Amniotic epithelial cell (primary cell): ENCODE measurements around the gene TSPYL1.

Experiments used
- DNase-seq: peaks from one replicate; pipeline ENCODE4 v3.0.0-alpha.2; 2010; ENCODE audit warnings: low read depth

Gene TSPYL1

GRCh38 chr6:116258520-116258919 is 21.2 kb downstream of the TSPYL1 start:
- DNase-seq = no peak

- DNase-seq = no peak
Measured at GRCh38 chr6:116256694-116257093, 23.0 kb downstream of the TSPYL1 start.

- peak; percentile 40 for DNase-seq
Measured at GRCh38 chr6:116255246-116255800, 24.4 kb downstream of the TSPYL1 start.

- DNase-seq = no peak
Measured at GRCh38 chr6:116254297-116255056, 25.3 kb downstream of the TSPYL1 start.

- peak; percentile 93 for DNase-seq
Measured at GRCh38 chr6:116253505-116254296, 26.0 kb downstream of the TSPYL1 start, which contains the start of gene TSPYL4. TSPYL4 (minus strand) TSS chr6:116254075; CDS start chr6:116254008, 67 bp downstream.

- no peak for DNase-seq
Measured at GRCh38 chr6:116253188-116253504, 26.6 kb downstream of the TSPYL1 start.

- peak; percentile 58 for DNase-seq
Measured at GRCh38 chr6:116251568-116252384, 28.0 kb downstream of the TSPYL1 start.

- DNase-seq = no peak
Measured at GRCh38 chr6:116248577-116248976, 31.2 kb downstream of the TSPYL1 start.

GRCh38 chr6:116247285-116247684 is 32.4 kb downstream of the TSPYL1 start:
- no peak for DNase-seq

GRCh38 chr6:116246089-116246488 is 33.6 kb downstream of the TSPYL1 start:
- DNase-seq = peak; percentile 78

GRCh38 chr6:116244284-116244683 is 35.4 kb downstream of the TSPYL1 start:
- no peak for DNase-seq

- DNase-seq = no peak
Measured at GRCh38 chr6:116239856-116240255, 39.9 kb downstream of the TSPYL1 start.

GRCh38 chr6:116239256-116239655 is 40.5 kb downstream of the TSPYL1 start:
- DNase-seq = no peak

GRCh38 chr6:116238083-116238482 is 41.6 kb downstream of the TSPYL1 start:
- DNase-seq = no peak

GRCh38 chr6:116234689-116235088 is 45.0 kb downstream of the TSPYL1 start:
- DNase-seq = no peak

- DNase-seq = peak; percentile 97
Measured at GRCh38 chr6:116229287-116229913, 50.3 kb downstream of the TSPYL1 start.
